K562 (cell line): ENCODE measurements around the gene CLEC17A.
"Not testable (repeated sequence)": the region's sequence is repeated elsewhere in the genome, so short reads cannot be mapped to it uniquely, and the experiment has no call there.

Source experiments
- CTCF ChIP-seq, 3 experiments: IDR thresholded peaks in 2 of 3; conservative IDR thresholded peaks in 1 of 3; 2 replicates each; pipeline ENCODE4 v1.5.1; 2011 to 2012; ENCODE audit warnings: low read length in 3 of 3, mild to moderate bottlenecking in 3 of 3, control low read depth in 2 of 3, improper control_type of control experiment in 1 of 3, inconsistent platforms in 1 of 3, low read depth in 1 of 3, mixed read lengths in 1 of 3, moderate library complexity in 1 of 3; ENCODE audit not compliant: insufficient read depth in 2 of 3
- KDM1A ChIP-seq, 2 experiments: fragments of 450-650 bp; IDR thresholded peaks; 2 replicates each; pipeline ENCODE4 v1.6.1; 2016; ENCODE audit warnings: mild to moderate bottlenecking in 2 of 2
- PHF21A ChIP-seq: fragments of 450-650 bp; IDR thresholded peaks from 2 replicates; pipeline ENCODE4 v1.6.1; 2017; ENCODE audit warnings: low read depth, borderline replicate concordance
- POLR2AphosphoS5 ChIP-seq: IDR thresholded peaks from 2 replicates; pipeline ENCODE4 v1.6.1; 2011; ENCODE audit warnings: mild to moderate bottlenecking, low read depth, low read length, moderate library complexity; ENCODE audit not compliant: control insufficient read depth, insufficient read depth
- SIX5 ChIP-seq, 2 experiments: IDR thresholded peaks; 2 replicates each; pipeline ENCODE4 v1.6.1; 2011; ENCODE audit warnings: low read length in 2 of 2, borderline replicate concordance in 1 of 2, low read depth in 1 of 2, mild to moderate bottlenecking in 1 of 2, moderate library complexity in 1 of 2; ENCODE audit not compliant: insufficient read depth in 1 of 2
- ZNF274 ChIP-seq: IDR thresholded peaks from 2 replicates; pipeline ENCODE4 v1.6.1; 2011; ENCODE audit warnings: low read depth, mild to moderate bottlenecking, low read length, moderate library complexity, borderline replicate concordance
- ZNF431 ChIP-seq: sonication (generic); formaldehyde crosslinking; IDR thresholded peaks from 2 replicates; pipeline ENCODE4 v1.8.0; 2022; ENCODE audit warnings: mild to moderate bottlenecking, missing genetic modification reagents

- TF ChIP-seq SIX5 (IDR thresholded peaks at IDR 0.05; ENCODE audit: borderline replicate concordance in 1 of 2, insufficient read depth in 1 of 2, low read depth in 1 of 2, low read length in 2 of 2); ZNF431 (CRISPR knock-in tag); KDM1A (IDR thresholded peaks at IDR 0.05); PHF21A; CTCF (IDR thresholded peaks at IDR 0.05 in 2 of 3, conservative IDR thresholded peaks at IDR 0.05 in 1 of 3; ENCODE audit: insufficient read depth in 2 of 3, low read depth in 1 of 3, low read length in 3 of 3); ZNF274; POLR2AphosphoS5: not testable (repeated sequence)
Observed at GRCh38 chr19:14584372-14584771, 1.5 kb downstream of the CLEC17A start.
